WTC11 (cell line): ENCODE measurements around the gene ENTHD1. TPM values are rescaled to one million over a fixed set of nuclear protein-coding genes. Genes with fewer than 3 reads are reported as not detected.

Experiments
- ATAC-seq: fragments of 200-7000 bp; cut with Tn5 transposase; 2 replicates; pipeline ENCODE4 v1.10.0; 2021; ENCODE audit warnings: mild to moderate bottlenecking, moderate library complexity
- CTCF ChIA-PET: fragments of 300-600 bp; sonication (Branson Sonifier 250); formaldehyde crosslinking; loops from one replicate; lab custom pipeline; 2021; ENCODE audit warnings: antibody characterized with exemption; lab: Charles Lee
- POLR2A ChIA-PET: fragments of 350-600 bp; sonication (Branson Sonifier 250); formaldehyde crosslinking; loops from one replicate; lab custom pipeline; 2021; ENCODE audit warnings: antibody characterized with exemption; lab: Charles Lee
- DNase-seq: peaks from one replicate; pipeline ENCODE4 v3.0.0; 2021; ENCODE audit warnings: low spot score
- H3K27ac Mint-ChIP-seq: 2 replicates; pipeline ENCODE4 v1.8.0; 2021; ENCODE audit warnings: mixed read lengths
- H3K27me3 Mint-ChIP-seq: 2 replicates; pipeline ENCODE4 v1.8.0; 2021; ENCODE audit warnings: low read depth, mild to moderate bottlenecking, moderate library complexity, mixed read lengths
- H3K36me3 Mint-ChIP-seq: 2 replicates; pipeline ENCODE4 v1.8.0; 2021; ENCODE audit warnings: mixed read lengths
- H3K4me1 Mint-ChIP-seq: 2 replicates; pipeline ENCODE4 v1.8.0; 2022; ENCODE audit warnings: mixed read lengths
- H3K4me3 Mint-ChIP-seq: 2 replicates; pipeline ENCODE4 v1.8.0; 2021; ENCODE audit warnings: mild to moderate bottlenecking, moderate library complexity, mixed read lengths
- H3K9me3 Mint-ChIP-seq: 2 replicates; pipeline ENCODE4 v1.8.0; 2021; ENCODE audit warnings: mixed read lengths
- ARID4B ChIP-seq: sonication (generic); formaldehyde crosslinking; IDR thresholded peaks from 2 replicates; pipeline ENCODE4 v1.8.0; 2023; ENCODE audit warnings: missing genetic modification reagents, mild to moderate bottlenecking, borderline replicate concordance
- CREB1 ChIP-seq: sonication (generic); formaldehyde crosslinking; IDR thresholded peaks from 2 replicates; pipeline ENCODE4 v1.8.0; 2023; ENCODE audit warnings: mild to moderate bottlenecking, missing genetic modification reagents
- CREM ChIP-seq: sonication (generic); formaldehyde crosslinking; IDR thresholded peaks from 2 replicates; pipeline ENCODE4 v1.8.1; 2022; ENCODE audit warnings: mild to moderate bottlenecking, missing genetic modification reagents, moderate library complexity
- FOXP1 ChIP-seq: sonication (generic); formaldehyde crosslinking; IDR thresholded peaks from 2 replicates; pipeline ENCODE4 v1.8.0; 2022; ENCODE audit warnings: missing genetic modification reagents, mild to moderate bottlenecking, moderate library complexity, borderline replicate concordance
- GTF2I ChIP-seq: fragments of 250-450 bp; sonication (Bioruptor Pico); conservative IDR thresholded peaks from 2 replicates; pipeline ENCODE4 v1.4.0; 2021; ENCODE audit warnings: mild to moderate bottlenecking
- HMGXB4 ChIP-seq: sonication (generic); formaldehyde crosslinking; IDR thresholded peaks from 2 replicates; pipeline ENCODE4 v1.8.1; 2023; ENCODE audit warnings: mild to moderate bottlenecking, moderate library complexity, missing genetic modification reagents
- JAZF1 ChIP-seq: fragments of 250-450 bp; sonication (Bioruptor Pico); IDR thresholded peaks from 2 replicates; pipeline ENCODE4 v1.9.0; 2021; ENCODE audit warnings: moderate library complexity, mild to moderate bottlenecking, inconsistent platforms
- MLX ChIP-seq: sonication (generic); formaldehyde crosslinking; IDR thresholded peaks from 2 replicates; pipeline ENCODE4 v1.8.1; 2023; ENCODE audit warnings: mild to moderate bottlenecking, missing genetic modification reagents, moderate library complexity
- MXD4 ChIP-seq: fragments of 250-450 bp; sonication (Bioruptor Pico); IDR thresholded peaks from 2 replicates; pipeline ENCODE4 v1.8.0; 2021; ENCODE audit warnings: mild to moderate bottlenecking, moderate library complexity, borderline replicate concordance
- TEAD4 ChIP-seq: sonication (generic); formaldehyde crosslinking; IDR thresholded peaks from 2 replicates; pipeline ENCODE4 v1.8.0; 2022; ENCODE audit warnings: mild to moderate bottlenecking, missing genetic modification reagents
- USF1 ChIP-seq: sonication (generic); formaldehyde crosslinking; IDR thresholded peaks from 2 replicates; pipeline ENCODE4 v1.8.0; 2022; ENCODE audit warnings: mild to moderate bottlenecking, missing genetic modification reagents
- USF2 ChIP-seq: sonication (generic); formaldehyde crosslinking; IDR thresholded peaks from 2 replicates; pipeline ENCODE4 v1.8.1; 2023; ENCODE audit warnings: mild to moderate bottlenecking, missing genetic modification reagents, moderate library complexity
- ZNF219 ChIP-seq: sonication (generic); formaldehyde crosslinking; IDR thresholded peaks from 2 replicates; pipeline ENCODE4 v1.8.0; 2023; ENCODE audit warnings: missing genetic modification reagents, mild to moderate bottlenecking, borderline replicate concordance
- ZNF263 ChIP-seq: sonication (generic); formaldehyde crosslinking; IDR thresholded peaks from 2 replicates; pipeline ENCODE4 v1.8.1; 2022; ENCODE audit warnings: low read depth, mild to moderate bottlenecking, moderate library complexity, missing genetic modification reagents
- ZNF317 ChIP-seq: sonication (generic); formaldehyde crosslinking; IDR thresholded peaks from 2 replicates; pipeline ENCODE4 v1.8.1; 2023; ENCODE audit warnings: low read depth, mild to moderate bottlenecking, moderate library complexity, missing genetic modification reagents, borderline replicate concordance
- ZNF396 ChIP-seq: fragments of 250-450 bp; sonication (Bioruptor Pico); IDR thresholded peaks from 2 replicates; pipeline ENCODE4 v1.8.0; 2021; ENCODE audit warnings: mild to moderate bottlenecking, moderate library complexity, borderline replicate concordance
- total RNA-seq: library from RNA; stranded (reverse); gene quantifications from 3 replicates; pipeline ENCODE4 v1.2.3, GENCODE V29; 2021
- TF ChIP-seq, protein P1 (sequence below): fragments of 250-450 bp; sonication (Bioruptor Pico); IDR thresholded peaks from 2 replicates; pipeline ENCODE4 v1.9.0; 2021; ENCODE audit warnings: moderate library complexity, mild to moderate bottlenecking, inconsistent platforms, borderline replicate concordance
- TF ChIP-seq, protein P2 (sequence below): sonication (generic); formaldehyde crosslinking; IDR thresholded peaks from 2 replicates; pipeline ENCODE4 v1.8.0; 2022; ENCODE audit warnings: mild to moderate bottlenecking, missing genetic modification reagents
- TF ChIP-seq, protein P3 (sequence below): sonication (generic); formaldehyde crosslinking; IDR thresholded peaks from 2 replicates; pipeline ENCODE4 v1.8.1; 2023; ENCODE audit warnings: mild to moderate bottlenecking, missing genetic modification reagents

The ENTHD1 gene
- total RNA-seq, 1 experiment from 2014 or later = not detected

GRCh38 chr22:39936523-39937145 lies 43.1 kb upstream of the ENTHD1 start (continued):
- no peak for TF ChIP-seq ARID4B
- no peak for TF ChIP-seq MLX (CRISPR knock-in tag)

DNA sequence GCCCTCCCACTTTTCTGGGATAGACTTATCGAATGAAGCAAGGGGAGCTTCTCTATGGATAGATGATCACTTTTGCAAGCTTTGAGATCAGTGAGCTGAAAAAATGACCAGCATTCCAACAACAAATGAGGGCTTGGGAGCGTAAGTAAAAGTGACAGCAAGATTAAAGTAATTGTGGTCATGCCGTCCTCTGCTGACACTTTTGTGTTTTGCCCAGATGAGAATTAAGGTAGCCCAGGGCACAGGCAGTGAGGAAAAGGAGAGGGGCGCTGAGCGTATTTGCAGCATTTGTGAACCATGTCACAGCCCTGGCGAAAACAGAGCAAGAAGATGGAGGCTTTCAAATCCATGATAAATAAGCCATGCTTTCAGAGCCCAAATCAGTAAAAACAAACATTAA lies 42.1 kb upstream of the ENTHD1 start:
- ATAC-seq (no peak), DNase-seq (no peak)
- H3K36me3 Mint-ChIP-seq = no peaks in the 10 kb centered on the region
- H3K27me3 Mint-ChIP-seq = no peaks in the 10 kb centered on the region; the same call in 1 of the 2 replicates
- no peak for TF ChIP-seq MXD4 (CRISPR knock-in tag)
- no peak for TF ChIP-seq USF2 (CRISPR knock-in tag)
- TF ChIP-seq ZNF396 (CRISPR knock-in tag) = no peak
- TF ChIP-seq TEAD4 (CRISPR knock-in tag) = no peak
- no peak for TF ChIP-seq GTF2I (CRISPR knock-in tag)
- TF ChIP-seq ZNF317 (CRISPR knock-in tag) = no peak
- no peak for TF ChIP-seq ZNF219 (CRISPR knock-in tag)
- CTCF ChIA-PET = interaction anchor here (3.9 to 4.4 kb wide), 3 partner anchors 8 to 89 kb away, joined by 38 to 146 read pairs (median 68); no protein-coding TSS in a partner anchor
- H3K4me1 Mint-ChIP-seq = peaks cover 64% of the 10 kb centered on the region
- H3K9me3 Mint-ChIP-seq = no peaks in the 10 kb centered on the region
- H3K27ac Mint-ChIP-seq = no peak overlapping the region
- H3K4me3 Mint-ChIP-seq = no peak overlapping the region
- POLR2A ChIA-PET = no interaction called here

- CTCF ChIA-PET = interaction anchor here (3.9 to 4.4 kb wide), 3 partner anchors 8 to 90 kb away, joined by 38 to 146 read pairs (median 68); no protein-coding TSS in a partner anchor
- Mint-ChIP-seq H3K4me1 (peaks cover 59% of the 10 kb centered on the region), H3K9me3 (no peaks in the 10 kb centered on the region), H3K27me3 (no peaks in the 10 kb centered on the region; the same call in 1 of the 2 replicates), H3K27ac (no peak overlapping the region), H3K4me3 (no peak overlapping the region), H3K36me3 (no peaks in the 10 kb centered on the region)
- ATAC-seq (no peak), DNase-seq (no peak)
- POLR2A ChIA-PET = no interaction called here
- TF ChIP-seq JAZF1 (CRISPR knock-in tag) (no peak), CREB1 (CRISPR knock-in tag) (no peak), FOXP1 (CRISPR knock-in tag) (no peak), HMGXB4 (CRISPR knock-in tag) (no peak), ZNF219 (CRISPR knock-in tag) (no peak), CREM (CRISPR knock-in tag) (no peak), USF1 (CRISPR knock-in tag) (no peak), MXD4 (CRISPR knock-in tag) (no peak), ZNF263 (CRISPR knock-in tag) (no peak)
- TF ChIP-seq, protein P1, sequence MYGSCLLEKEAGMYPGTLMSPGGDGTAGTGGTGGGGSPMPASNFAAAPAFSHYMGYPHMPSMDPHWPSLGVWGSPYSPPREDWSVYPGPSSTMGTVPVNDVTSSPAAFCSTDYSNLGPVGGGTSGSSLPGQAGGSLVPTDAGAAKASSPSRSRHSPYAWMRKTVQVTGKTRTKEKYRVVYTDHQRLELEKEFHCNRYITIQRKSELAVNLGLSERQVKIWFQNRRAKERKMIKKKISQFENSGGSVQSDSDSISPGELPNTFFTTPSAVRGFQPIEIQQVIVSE (CRISPR knock-in tag) = no peak
- TF ChIP-seq, protein P2, sequence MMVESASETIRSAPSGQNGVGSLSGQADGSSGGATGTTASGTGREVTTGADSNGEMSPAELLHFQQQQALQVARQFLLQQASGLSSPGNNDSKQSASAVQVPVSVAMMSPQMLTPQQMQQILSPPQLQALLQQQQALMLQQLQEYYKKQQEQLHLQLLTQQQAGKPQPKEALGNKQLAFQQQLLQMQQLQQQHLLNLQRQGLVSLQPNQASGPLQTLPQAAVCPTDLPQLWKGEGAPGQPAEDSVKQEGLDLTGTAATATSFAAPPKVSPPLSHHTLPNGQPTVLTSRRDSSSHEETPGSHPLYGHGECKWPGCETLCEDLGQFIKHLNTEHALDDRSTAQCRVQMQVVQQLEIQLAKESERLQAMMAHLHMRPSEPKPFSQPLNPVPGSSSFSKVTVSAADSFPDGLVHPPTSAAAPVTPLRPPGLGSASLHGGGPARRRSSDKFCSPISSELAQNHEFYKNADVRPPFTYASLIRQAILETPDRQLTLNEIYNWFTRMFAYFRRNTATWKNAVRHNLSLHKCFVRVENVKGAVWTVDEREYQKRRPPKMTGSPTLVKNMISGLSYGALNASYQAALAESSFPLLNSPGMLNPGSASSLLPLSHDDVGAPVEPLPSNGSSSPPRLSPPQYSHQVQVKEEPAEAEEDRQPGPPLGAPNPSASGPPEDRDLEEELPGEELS (CRISPR knock-in tag) = no peak
- TF ChIP-seq, protein P3, sequence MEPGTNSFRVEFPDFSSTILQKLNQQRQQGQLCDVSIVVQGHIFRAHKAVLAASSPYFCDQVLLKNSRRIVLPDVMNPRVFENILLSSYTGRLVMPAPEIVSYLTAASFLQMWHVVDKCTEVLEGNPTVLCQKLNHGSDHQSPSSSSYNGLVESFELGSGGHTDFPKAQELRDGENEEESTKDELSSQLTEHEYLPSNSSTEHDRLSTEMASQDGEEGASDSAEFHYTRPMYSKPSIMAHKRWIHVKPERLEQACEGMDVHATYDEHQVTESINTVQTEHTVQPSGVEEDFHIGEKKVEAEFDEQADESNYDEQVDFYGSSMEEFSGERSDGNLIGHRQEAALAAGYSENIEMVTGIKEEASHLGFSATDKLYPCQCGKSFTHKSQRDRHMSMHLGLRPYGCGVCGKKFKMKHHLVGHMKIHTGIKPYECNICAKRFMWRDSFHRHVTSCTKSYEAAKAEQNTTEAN (CRISPR knock-in tag) = no peak
Observed at GRCh38 chr22:39935116-39935515, 41.6 kb upstream of the ENTHD1 start.
